ENCODE results near the gene GALC. TPM values are rescaled to one million over a fixed set of nuclear protein-coding genes. Genes with fewer than 3 reads are reported as not detected.
A peak's percentile ranks its signal among the peaks of the same experiment; 100 is the strongest.

GALC gene
- total RNA-seq, 1 donor from 2014 or later: 47.4 TPM

- intact Hi-C loops (cut with DNase I): no loop called here
- Histone ChIP-seq H3K4me1 (no peaks in the 10 kb centered on the region), H3K4me3 (no peak overlapping the region), H3K9me3 (no peaks in the 10 kb centered on the region), H3K27ac (no peak overlapping the region), H3K27me3 (no peaks in the 10 kb centered on the region), H3K36me3 (peaks cover 32% of the 10 kb centered on the region)
- TF ChIP-seq, protein P1, sequence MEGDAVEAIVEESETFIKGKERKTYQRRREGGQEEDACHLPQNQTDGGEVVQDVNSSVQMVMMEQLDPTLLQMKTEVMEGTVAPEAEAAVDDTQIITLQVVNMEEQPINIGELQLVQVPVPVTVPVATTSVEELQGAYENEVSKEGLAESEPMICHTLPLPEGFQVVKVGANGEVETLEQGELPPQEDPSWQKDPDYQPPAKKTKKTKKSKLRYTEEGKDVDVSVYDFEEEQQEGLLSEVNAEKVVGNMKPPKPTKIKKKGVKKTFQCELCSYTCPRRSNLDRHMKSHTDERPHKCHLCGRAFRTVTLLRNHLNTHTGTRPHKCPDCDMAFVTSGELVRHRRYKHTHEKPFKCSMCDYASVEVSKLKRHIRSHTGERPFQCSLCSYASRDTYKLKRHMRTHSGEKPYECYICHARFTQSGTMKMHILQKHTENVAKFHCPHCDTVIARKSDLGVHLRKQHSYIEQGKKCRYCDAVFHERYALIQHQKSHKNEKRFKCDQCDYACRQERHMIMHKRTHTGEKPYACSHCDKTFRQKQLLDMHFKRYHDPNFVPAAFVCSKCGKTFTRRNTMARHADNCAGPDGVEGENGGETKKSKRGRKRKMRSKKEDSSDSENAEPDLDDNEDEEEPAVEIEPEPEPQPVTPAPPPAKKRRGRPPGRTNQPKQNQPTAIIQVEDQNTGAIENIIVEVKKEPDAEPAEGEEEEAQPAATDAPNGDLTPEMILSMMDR (IDR thresholded peaks at IDR 0.05): no peak
- ATAC-seq (no peak), DNase-seq (no peak)
Measured at GRCh38 chr14:87955501-87955900, 37.5 kb downstream of the GALC start.

GRCh38 chr14:87952307-87953094 lies 40.5 kb downstream of the GALC start:
- ATAC-seq (no peak), DNase-seq (no peak)
- Histone ChIP-seq H3K4me1 (no peaks in the 10 kb centered on the region), H3K36me3 (peaks cover 48% of the 10 kb centered on the region), H3K9me3 (no peaks in the 10 kb centered on the region), H3K27me3 (no peaks in the 10 kb centered on the region), H3K4me3 (no peak overlapping the region), H3K27ac (no peak overlapping the region)
- TF ChIP-seq, protein P1 (IDR thresholded peaks at IDR 0.05): no peak
- intact Hi-C loops (cut with DNase I): no loop called here

- H3K4me1 ChIP-seq: no peaks in the 10 kb centered on the region
- peaks cover 82% of the 10 kb centered on the region for H3K36me3 ChIP-seq
- DNase-seq (no peak), ATAC-seq (peak; percentile 51)
- intact Hi-C loops (cut with DNase I): loop anchor here (10.0 kb wide), 1 partner anchor 220 kb away; no protein-coding TSS in a partner anchor
- H3K27ac ChIP-seq: no peak overlapping the region
- H3K4me3 ChIP-seq: no peak overlapping the region
- TF ChIP-seq, protein P1 (IDR thresholded peaks at IDR 0.05): peak; percentile 77
- H3K9me3 ChIP-seq: no peaks in the 10 kb centered on the region
- H3K27me3 ChIP-seq: no peaks in the 10 kb centered on the region
Measured at GRCh38 chr14:87944987-87945604, 47.9 kb downstream of the GALC start.

GRCh38 chr14:87940894-87941293 lies 52.1 kb downstream of the GALC start:
- DNase-seq (no peak), ATAC-seq (no peak)
- Histone ChIP-seq H3K4me3 (no peak overlapping the region), H3K27me3 (no peaks in the 10 kb centered on the region), H3K36me3 (peaks cover 61% of the 10 kb centered on the region), H3K9me3 (no peaks in the 10 kb centered on the region), H3K4me1 (no peaks in the 10 kb centered on the region), H3K27ac (no peak overlapping the region)
- intact Hi-C loops (cut with DNase I): loop anchor here (10.0 kb wide), 1 partner anchor 224 kb away; no protein-coding TSS in a partner anchor
- TF ChIP-seq, protein P1 (IDR thresholded peaks at IDR 0.05): no peak

DNA sequence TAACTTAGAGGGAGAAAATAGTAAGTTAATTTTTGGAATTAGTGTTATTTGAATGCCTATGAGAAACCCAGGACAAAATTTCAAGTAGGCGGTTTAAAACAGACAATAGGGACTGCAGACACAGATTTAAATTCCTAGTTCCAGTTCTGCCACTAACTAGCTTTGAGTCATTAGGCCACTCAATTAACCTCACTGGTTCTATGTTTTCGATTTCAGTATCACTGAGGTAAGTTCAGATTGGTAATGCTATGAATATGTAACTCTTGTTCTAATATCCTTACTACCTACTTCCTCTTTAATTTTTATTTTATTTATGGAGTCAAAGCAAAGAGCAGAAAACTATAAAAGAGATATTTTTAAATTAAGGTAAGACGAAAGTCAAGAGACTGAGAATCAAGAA lies 52.6 kb downstream of the GALC start:
- Histone ChIP-seq H3K9me3 (no peaks in the 10 kb centered on the region), H3K4me1 (no peaks in the 10 kb centered on the region), H3K36me3 (peaks cover 56% of the 10 kb centered on the region), H3K27ac (no peak overlapping the region), H3K27me3 (no peaks in the 10 kb centered on the region), H3K4me3 (no peak overlapping the region)
- ATAC-seq (no peak), DNase-seq (no peak)
- TF ChIP-seq, protein P1 (IDR thresholded peaks at IDR 0.05): no peak
- intact Hi-C loops (cut with DNase I): loop anchor here (10.0 kb wide), 1 partner anchor 224 kb away; no protein-coding TSS in a partner anchor
